Breast epithelium (tissue), 4 donors: ENCODE data around the gene RNF19B. TPM values are rescaled to one million over a fixed set of nuclear protein-coding genes. Genes with fewer than 3 reads are reported as not detected.

ENCODE experiments used
- DNase-seq, 2 donors: peaks; one replicate each; pipeline ENCODE4 v3.0.0-alpha.2; 2019; ENCODE audit warnings: low spot score in 2 of 2
- H3K27ac ChIP-seq, 2 donors: fragments of 200-600 bp; sonication (generic) in 1 of 2; one replicate each; pipeline ENCODE4 v1.5.1; 2016 to 2019; ENCODE audit warnings: mild to moderate bottlenecking in 1 of 2
- H3K27me3 ChIP-seq, 2 donors: fragments of 200-600 bp; sonication (generic) in 1 of 2; one replicate each; pipeline versions ENCODE4 v1.5.1 to v1.6.0; 2017 to 2019; ENCODE audit warnings: control low read depth in 1 of 2, mild to moderate bottlenecking in 1 of 2
- H3K36me3 ChIP-seq: fragments of 200-600 bp; one replicate; pipeline ENCODE4 v1.5.1; 2019
- H3K4me1 ChIP-seq, 2 donors: fragments of 200-600 bp; sonication (generic); one replicate each; pipeline ENCODE4 v1.5.1; 2016 to 2019; ENCODE audit warnings: control low read depth in 1 of 2
- H3K4me3 ChIP-seq, 3 donors: fragments of 200-600 bp; sonication (generic); 1 replicate in 2 of 3; 2 replicates in 1 of 3; pipeline ENCODE4 v1.5.1; 2016 to 2019; ENCODE audit warnings: mild to moderate bottlenecking in 3 of 3, moderate library complexity in 2 of 3
- H3K9me3 ChIP-seq, 2 donors: fragments of 200-600 bp; sonication (generic) in 1 of 2; one replicate each; pipeline ENCODE4 v1.5.1; 2016 to 2019; ENCODE audit warnings: control low read depth in 1 of 2
- POLR2A ChIP-seq: fragments of 450-650 bp; IDR thresholded peaks from one replicate; pipeline ENCODE4 v1.6.1; 2016; ENCODE audit warnings: antibody characterized with exemption, mild to moderate bottlenecking, moderate library complexity
- POLR2AphosphoS5 ChIP-seq, 3 donors: sonication (generic); formaldehyde crosslinking; IDR thresholded peaks; one replicate each; pipeline ENCODE4 v1.6.1; 2017; ENCODE audit warnings: antibody characterized with exemption in 3 of 3
- intact Hi-C: fragments of 100-400 bp; cut with DNase I; formaldehyde crosslinking; loops from one replicate; pipeline ENCODE4 v1.15.1; 2023; ENCODE audit warnings: low total_unique reads
- total RNA-seq, 3 donors: library from RNA; depleted of rRNA; stranded (reverse); fragments of >200 nt; gene quantifications; one replicate each; pipeline ENCODE4 v1.1.0, GENCODE V29; 2016
- TF ChIP-seq, protein P1 (sequence below), 3 donors: fragments of 450-650 bp; IDR thresholded peaks; one replicate each; pipeline ENCODE4 v1.5.1; 2016 to 2017; ENCODE audit warnings: antibody characterized with exemption in 3 of 3, mild to moderate bottlenecking in 3 of 3, moderate library complexity in 3 of 3

Gene RNF19B
- total RNA-seq, 3 donors from 2014 or later, result 15.7 to 22.5 (median 16.7) TPM

DNA sequence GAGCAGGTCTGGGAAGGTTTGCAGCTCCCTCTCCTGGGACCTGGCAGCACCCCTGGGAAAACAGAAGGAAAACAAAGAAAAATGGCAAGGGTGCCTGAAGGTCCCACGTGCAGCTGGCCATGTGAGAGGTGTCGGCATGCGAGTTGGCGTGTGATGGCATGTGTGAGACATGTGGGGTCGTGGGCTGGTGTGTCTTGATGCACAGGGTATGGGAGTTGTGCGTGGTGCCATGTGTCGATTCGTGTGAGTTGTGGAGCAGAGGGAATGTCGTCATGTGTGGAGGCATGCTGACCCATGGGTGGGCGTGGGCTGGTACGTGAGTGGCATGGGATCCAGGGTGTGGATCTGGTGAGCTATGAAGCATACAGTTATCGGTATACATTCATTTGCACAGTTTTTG is 77.0 kb downstream of the RNF19B start:
- Histone ChIP-seq H3K4me1 (peaks cover 0 to 10% of the 10 kb centered on the region in 2 donors), H3K27me3 (peaks cover 10 to 44% of the 10 kb centered on the region in 2 donors), H3K9me3 (no peaks in the 10 kb centered on the region), H3K27ac (no peak overlapping the region), H3K36me3 (no peaks in the 10 kb centered on the region), H3K4me3 (no peak overlapping the region)
- no peak for DNase-seq
- intact Hi-C loops, result no loop called here
- TF ChIP-seq POLR2AphosphoS5 (IDR thresholded peaks at IDR 0.05) (no peak), POLR2A (no peak)
- TF ChIP-seq, protein P1, sequence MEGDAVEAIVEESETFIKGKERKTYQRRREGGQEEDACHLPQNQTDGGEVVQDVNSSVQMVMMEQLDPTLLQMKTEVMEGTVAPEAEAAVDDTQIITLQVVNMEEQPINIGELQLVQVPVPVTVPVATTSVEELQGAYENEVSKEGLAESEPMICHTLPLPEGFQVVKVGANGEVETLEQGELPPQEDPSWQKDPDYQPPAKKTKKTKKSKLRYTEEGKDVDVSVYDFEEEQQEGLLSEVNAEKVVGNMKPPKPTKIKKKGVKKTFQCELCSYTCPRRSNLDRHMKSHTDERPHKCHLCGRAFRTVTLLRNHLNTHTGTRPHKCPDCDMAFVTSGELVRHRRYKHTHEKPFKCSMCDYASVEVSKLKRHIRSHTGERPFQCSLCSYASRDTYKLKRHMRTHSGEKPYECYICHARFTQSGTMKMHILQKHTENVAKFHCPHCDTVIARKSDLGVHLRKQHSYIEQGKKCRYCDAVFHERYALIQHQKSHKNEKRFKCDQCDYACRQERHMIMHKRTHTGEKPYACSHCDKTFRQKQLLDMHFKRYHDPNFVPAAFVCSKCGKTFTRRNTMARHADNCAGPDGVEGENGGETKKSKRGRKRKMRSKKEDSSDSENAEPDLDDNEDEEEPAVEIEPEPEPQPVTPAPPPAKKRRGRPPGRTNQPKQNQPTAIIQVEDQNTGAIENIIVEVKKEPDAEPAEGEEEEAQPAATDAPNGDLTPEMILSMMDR (IDR thresholded peaks at IDR 0.05), result no peak

DNA sequence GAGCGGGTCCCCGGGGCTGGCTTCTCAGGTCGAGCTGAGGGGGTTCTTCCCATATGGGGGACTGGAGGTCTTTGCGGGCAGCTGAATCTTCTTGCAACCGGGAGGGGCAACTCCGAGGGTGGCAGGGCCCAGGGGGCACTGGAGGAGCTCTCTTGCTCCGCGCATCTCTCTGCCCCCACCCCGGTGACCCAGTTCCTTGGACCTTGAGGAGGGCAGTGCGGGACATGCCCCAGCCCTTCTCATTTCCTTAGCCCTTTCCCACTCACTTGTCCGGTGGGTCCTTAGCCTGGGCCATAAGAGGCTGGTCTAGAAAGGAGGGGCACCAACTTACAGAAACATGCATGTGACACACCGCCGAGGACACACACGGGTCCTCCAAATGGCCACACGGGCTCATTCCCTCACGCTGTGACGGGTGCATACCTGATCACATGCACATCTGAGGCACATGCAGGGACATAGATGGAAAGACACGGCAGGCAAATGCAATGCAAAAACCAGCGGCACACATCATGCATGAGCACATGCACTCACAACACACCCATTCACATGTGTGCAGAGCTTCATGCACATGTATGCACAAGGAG is 77.7 kb downstream of the RNF19B start:
- peaks cover 10 to 44% of the 10 kb centered on the region in 2 donors for H3K27me3 ChIP-seq
- H3K4me3 ChIP-seq, result peak overlapping the region in 1 of 3 donors; percentile 56
- no peaks in the 10 kb centered on the region for H3K36me3 ChIP-seq
- no peaks in the 10 kb centered on the region for H3K9me3 ChIP-seq
- TF ChIP-seq, protein P1 (IDR thresholded peaks at IDR 0.05), result no peak
- TF ChIP-seq POLR2AphosphoS5 (IDR thresholded peaks at IDR 0.05), result no peak
- TF ChIP-seq POLR2A, result no peak
- intact Hi-C loops, result no loop called here
- no peak overlapping the region for H3K27ac ChIP-seq
- DNase-seq, result no peak
- H3K4me1 ChIP-seq, result peaks cover 0 to 10% of the 10 kb centered on the region in 2 donors

Other genes starting within 250 kb of the RNF19B start
- gene YARS1, start 147.5 kb downstream of the RNF19B start, total RNA-seq, result 10 to 100 TPM; 53.8 to 67.5 (median 67.2) TPM
- gene S100PBP, start 147.2 kb downstream of the RNF19B start, total RNA-seq, result 10 to 100 TPM; 25.0 to 49.0 (median 29.5) TPM
- under 1 TPM in 2 of 3 donors, not detected in 1; 0.59 to 0.96 TPM for gene FNDC5, start 93.9 kb downstream of the RNF19B start, total RNA-seq
- gene HPCA, start 78.3 kb downstream of the RNF19B start, total RNA-seq, result 1 to 10 TPM in 1 of 3 donors, not detected in 2; 2.0 TPM
- gene TMEM54, start 63.4 kb downstream of the RNF19B start, total RNA-seq, result 100 to 1,000 TPM in 1 of 3 donors, 10 to 100 TPM in 2; 26.9 to 109 (median 94.8) TPM
- 100 to 1,000 TPM; 124 to 483 (median 280) TPM for gene AK2, start 72.1 kb upstream of the RNF19B start, total RNA-seq
- gene AZIN2, start 116.3 kb upstream of the RNF19B start, total RNA-seq, result 10 to 100 TPM in 1 of 3 donors, 1 to 10 TPM in 2; 1.9 to 11.8 (median 7.9) TPM
- gene TRIM62, start 217.2 kb upstream of the RNF19B start, total RNA-seq, result 10 to 100 TPM in 1 of 3 donors, 1 to 10 TPM in 2; 4.3 to 10.8 (median 7.2) TPM